Peyer's patch (tissue), 4 donors: ENCODE data around the gene HRH3.

Experiments used
- CTCF ChIP-seq, 6 experiments: fragments of 450-650 bp in 4 of 6; fragments of 200-600 bp in 2 of 6; sonication (generic) in 1 of 6; IDR thresholded peaks; one replicate each; pipeline ENCODE4 v1.5.1; 2017 to 2019; ENCODE audit warnings: antibody characterized with exemption in 6 of 6, mild to moderate bottlenecking in 3 of 6, moderate library complexity in 1 of 6
- POLR2A ChIP-seq, 2 donors: fragments of 450-650 bp; IDR thresholded peaks; one replicate each; pipeline ENCODE4 v1.5.1; 2017; ENCODE audit warnings: antibody characterized with exemption in 2 of 2, mild to moderate bottlenecking in 2 of 2, moderate library complexity in 2 of 2

GRCh38 chr20:62226707-62227590 is 6.9 kb upstream of the HRH3 start:
- no peak for TF ChIP-seq CTCF (IDR thresholded peaks at IDR 0.05)
- TF ChIP-seq POLR2A (IDR thresholded peaks at IDR 0.05), result no peak
